Activated naive CD8-positive, alpha-beta T cell treated with anti-CD3 and anti-CD28 coated beads for 36 hours (primary cell): ENCODE data around the gene IFNAR1. TPM values are rescaled to one million over a fixed set of nuclear protein-coding genes. Genes with fewer than 3 reads are reported as not detected.
A peak's percentile ranks its signal among the peaks of the same experiment; 100 is the strongest.
"Not testable (repeated sequence)": the region's sequence is repeated elsewhere in the genome, so short reads cannot be mapped to it uniquely, and the experiment has no call there.

Experiments
- DNase-seq: peaks from one replicate; pipeline ENCODE4 v3.0.0; 2021
- H3K27ac Mint-ChIP-seq: one replicate; pipeline ENCODE4 v1.8.0; 2022; ENCODE audit warnings: mild to moderate bottlenecking, moderate library complexity, mixed read lengths
- H3K27me3 Mint-ChIP-seq: one replicate; pipeline ENCODE4 v1.8.0; 2022; ENCODE audit warnings: mild to moderate bottlenecking, mixed read lengths
- H3K36me3 Mint-ChIP-seq: one replicate; pipeline ENCODE4 v1.8.0; 2021; ENCODE audit warnings: mild to moderate bottlenecking, mixed read lengths
- H3K4me1 Mint-ChIP-seq: one replicate; pipeline ENCODE4 v1.8.0; 2021; ENCODE audit warnings: mixed read lengths
- H3K4me3 Mint-ChIP-seq: one replicate; pipeline ENCODE4 v1.8.0; 2022; ENCODE audit warnings: mild to moderate bottlenecking, moderate library complexity, mixed read lengths
- H3K9me3 Mint-ChIP-seq: one replicate; pipeline ENCODE4 v1.8.0; 2022; ENCODE audit warnings: mixed read lengths
- total RNA-seq, 2 experiments: library from RNA; stranded (reverse); gene quantifications; one replicate each; pipeline ENCODE4 v1.2.3, GENCODE V29; 2021

IFNAR1 gene
- total RNA-seq, 2 experiments from 2014 or later, result 32.3 to 34.7 TPM

GRCh38 chr21:33355355-33355754, 30.6 kb downstream of the IFNAR1 start:
- no peak for DNase-seq
- peak overlapping the region; percentile 70 for H3K27ac Mint-ChIP-seq
- peaks cover 8% of the 10 kb centered on the region for H3K36me3 Mint-ChIP-seq
- H3K4me1 Mint-ChIP-seq, result peaks cover 11% of the 10 kb centered on the region
- no peak overlapping the region for H3K4me3 Mint-ChIP-seq
- no peaks in the 10 kb centered on the region for H3K9me3 Mint-ChIP-seq
- H3K27me3 Mint-ChIP-seq, result no peaks in the 10 kb centered on the region

GRCh38 chr21:33355996-33356395, 31.2 kb downstream of the IFNAR1 start:
- peaks cover 11% of the 10 kb centered on the region for H3K4me1 Mint-ChIP-seq
- H3K27me3 Mint-ChIP-seq, result no peaks in the 10 kb centered on the region
- no peak for DNase-seq
- H3K36me3 Mint-ChIP-seq, result peaks cover 8% of the 10 kb centered on the region
- no peak overlapping the region for H3K4me3 Mint-ChIP-seq
- H3K9me3 Mint-ChIP-seq, result no peaks in the 10 kb centered on the region
- no peak overlapping the region for H3K27ac Mint-ChIP-seq

GRCh38 chr21:33357177-33357576, 32.4 kb downstream of the IFNAR1 start:
- Mint-ChIP-seq H3K4me3 (no peak overlapping the region), H3K36me3 (peaks cover 8% of the 10 kb centered on the region), H3K9me3 (no peaks in the 10 kb centered on the region), H3K27me3 (no peaks in the 10 kb centered on the region), H3K27ac (no peak overlapping the region), H3K4me1 (peaks cover 21% of the 10 kb centered on the region)
- no peak for DNase-seq

- peaks cover 22% of the 10 kb centered on the region for H3K4me1 Mint-ChIP-seq
- H3K36me3 Mint-ChIP-seq, result peaks cover 5% of the 10 kb centered on the region
- no peak overlapping the region for H3K4me3 Mint-ChIP-seq
- H3K27ac Mint-ChIP-seq, result no peak overlapping the region
- DNase-seq, result no peak
- peaks cover 2% of the 10 kb centered on the region for H3K9me3 Mint-ChIP-seq
- H3K27me3 Mint-ChIP-seq, result no peaks in the 10 kb centered on the region
Observed at GRCh38 chr21:33359446-33359845, 34.7 kb downstream of the IFNAR1 start.

- no peak for DNase-seq
- no peaks in the 10 kb centered on the region for H3K27me3 Mint-ChIP-seq
- H3K4me1 Mint-ChIP-seq, result peaks cover 20% of the 10 kb centered on the region
- H3K27ac Mint-ChIP-seq, result no peak overlapping the region
- no peak overlapping the region for H3K4me3 Mint-ChIP-seq
- H3K36me3 Mint-ChIP-seq, result peaks cover 3% of the 10 kb centered on the region
- peaks cover 2% of the 10 kb centered on the region for H3K9me3 Mint-ChIP-seq
Observed at GRCh38 chr21:33360281-33360680, 35.5 kb downstream of the IFNAR1 start.

- Mint-ChIP-seq H3K4me3 (peak overlapping the region; percentile 44), H3K27ac (peak overlapping the region; percentile 92), H3K27me3 (no peaks in the 10 kb centered on the region), H3K36me3 (no peaks in the 10 kb centered on the region), H3K4me1 (peaks cover 17% of the 10 kb centered on the region), H3K9me3 (peaks cover 3% of the 10 kb centered on the region)
- peak; percentile 83 for DNase-seq
Observed at GRCh38 chr21:33360881-33361602, 36.3 kb downstream of the IFNAR1 start.

- H3K36me3 Mint-ChIP-seq, result peaks cover 3% of the 10 kb centered on the region
- peak overlapping the region; percentile 92 for H3K27ac Mint-ChIP-seq
- H3K27me3 Mint-ChIP-seq, result no peaks in the 10 kb centered on the region
- peak; percentile 53 for DNase-seq
- peaks cover 11% of the 10 kb centered on the region for H3K9me3 Mint-ChIP-seq
- H3K4me1 Mint-ChIP-seq, result peaks cover 17% of the 10 kb centered on the region
- peak overlapping the region; percentile 81 for H3K4me3 Mint-ChIP-seq
Observed at GRCh38 chr21:33362044-33362555, 37.3 kb downstream of the IFNAR1 start.

- H3K4me3 Mint-ChIP-seq, H3K27ac Mint-ChIP-seq, DNase-seq, H3K27me3 Mint-ChIP-seq: not testable (repeated sequence)
- H3K9me3 Mint-ChIP-seq, result peaks cover 24% of the 10 kb centered on the region
- peaks cover 17% of the 10 kb centered on the region for H3K4me1 Mint-ChIP-seq
- peaks cover 11% of the 10 kb centered on the region for H3K36me3 Mint-ChIP-seq
Observed at GRCh38 chr21:33363911-33364609, 39.3 kb downstream of the IFNAR1 start.

- H3K27ac Mint-ChIP-seq, result no peak overlapping the region
- H3K4me3 Mint-ChIP-seq, result no peak overlapping the region
- H3K4me1 Mint-ChIP-seq, result peaks cover 17% of the 10 kb centered on the region
- peaks cover 24% of the 10 kb centered on the region for H3K9me3 Mint-ChIP-seq
- H3K27me3 Mint-ChIP-seq, result no peaks in the 10 kb centered on the region
- peaks cover 11% of the 10 kb centered on the region for H3K36me3 Mint-ChIP-seq
- no peak for DNase-seq
Observed at GRCh38 chr21:33364830-33365229, 40.1 kb downstream of the IFNAR1 start.

- Mint-ChIP-seq H3K27me3 (no peaks in the 10 kb centered on the region), H3K27ac (peak overlapping the region; percentile 11), H3K36me3 (peaks cover 11% of the 10 kb centered on the region), H3K4me3 (no peak overlapping the region), H3K4me1 (peaks cover 2% of the 10 kb centered on the region), H3K9me3 (peaks cover 24% of the 10 kb centered on the region)
- no peak for DNase-seq
Observed at GRCh38 chr21:33367309-33367973, 42.7 kb downstream of the IFNAR1 start.

- peaks cover 22% of the 10 kb centered on the region for H3K9me3 Mint-ChIP-seq
- H3K4me3 Mint-ChIP-seq, result no peak overlapping the region
- H3K27me3 Mint-ChIP-seq, result no peaks in the 10 kb centered on the region
- peaks cover 11% of the 10 kb centered on the region for H3K36me3 Mint-ChIP-seq
- no peak overlapping the region for H3K27ac Mint-ChIP-seq
- no peak for DNase-seq
- H3K4me1 Mint-ChIP-seq, result no peaks in the 10 kb centered on the region
Observed at GRCh38 chr21:33368124-33368523, 43.4 kb downstream of the IFNAR1 start.

- DNase-seq, result no peak
- Mint-ChIP-seq H3K4me1 (no peaks in the 10 kb centered on the region), H3K4me3 (no peak overlapping the region), H3K27me3 (no peaks in the 10 kb centered on the region), H3K9me3 (peaks cover 22% of the 10 kb centered on the region), H3K36me3 (peaks cover 11% of the 10 kb centered on the region), H3K27ac (no peak overlapping the region)
Observed at GRCh38 chr21:33368576-33368975, 43.8 kb downstream of the IFNAR1 start.

GRCh38 chr21:33369586-33369985, 44.8 kb downstream of the IFNAR1 start:
- no peak overlapping the region for H3K27ac Mint-ChIP-seq
- H3K4me3 Mint-ChIP-seq, result no peak overlapping the region

GRCh38 chr21:33370305-33370704, 45.5 kb downstream of the IFNAR1 start:
- H3K9me3 Mint-ChIP-seq, result peaks cover 22% of the 10 kb centered on the region
- peaks cover 9% of the 10 kb centered on the region for H3K4me1 Mint-ChIP-seq
- no peak overlapping the region for H3K4me3 Mint-ChIP-seq
- no peaks in the 10 kb centered on the region for H3K27me3 Mint-ChIP-seq
- H3K27ac Mint-ChIP-seq, result no peak overlapping the region
- DNase-seq, result no peak
- H3K36me3 Mint-ChIP-seq, result peaks cover 11% of the 10 kb centered on the region

More at GRCh38 chr21:33369586-33369985, 44.8 kb downstream of the IFNAR1 start:
- Mint-ChIP-seq H3K36me3 (peaks cover 11% of the 10 kb centered on the region), H3K27me3 (no peaks in the 10 kb centered on the region), H3K4me1 (peaks cover 3% of the 10 kb centered on the region), H3K9me3 (peaks cover 22% of the 10 kb centered on the region)
- no peak for DNase-seq

- Mint-ChIP-seq H3K36me3 (peaks cover 11% of the 10 kb centered on the region), H3K27ac (no peak overlapping the region), H3K27me3 (no peaks in the 10 kb centered on the region), H3K4me3 (no peak overlapping the region), H3K4me1 (peaks cover 11% of the 10 kb centered on the region), H3K9me3 (peaks cover 19% of the 10 kb centered on the region)
- no peak for DNase-seq
Observed at GRCh38 chr21:33371366-33371765, 46.6 kb downstream of the IFNAR1 start.
